ENCODE results near the gene INHBE. TPM values are rescaled to one million over a fixed set of nuclear protein-coding genes. Genes with fewer than 3 reads are reported as not detected.
"Not testable (repeated sequence)": the region's sequence is repeated elsewhere in the genome, so short reads cannot be mapped to it uniquely, and the experiment has no call there.

INHBE gene
- total and polyA plus RNA-seq, 3 experiments from 2014 or later, result 0.38 to 0.61 TPM; not detected in 1

DNA sequence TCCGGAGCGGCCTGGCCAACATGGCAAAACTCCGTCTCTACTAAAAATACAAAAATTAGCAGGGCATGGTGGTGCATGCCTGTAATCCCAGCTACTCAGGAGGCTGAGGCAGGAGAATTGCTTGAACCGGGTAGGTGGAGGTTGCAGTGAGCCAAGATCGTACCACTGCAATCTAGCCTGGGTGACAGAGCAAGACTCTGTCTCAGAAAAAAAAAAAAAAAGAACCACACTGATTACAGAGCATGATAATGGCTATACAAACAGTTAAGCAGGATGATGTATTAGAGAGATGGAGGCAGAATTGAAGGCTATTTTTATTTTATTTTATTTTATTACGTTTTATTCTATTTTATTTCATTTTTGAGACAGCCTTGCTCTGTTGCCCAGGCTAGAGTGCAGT is 10.8 kb upstream of the INHBE start:
- Mint-ChIP-seq H3K27ac (peak overlapping the region in 1 of 8 donors; percentile 74), H3K36me3 (peaks cover 0 to 14% (median 0%) of the 10 kb centered on the region in 3 donors), H3K9me3 (peaks cover 0 to 20% (median 12%) of the 10 kb centered on the region in 5 donors), H3K27me3 (peaks cover 10 to 11% of the 10 kb centered on the region in 2 donors)
- H3K9me3 ChIP-seq (ENCODE audit: low read length); H3K4me3 Mint-ChIP-seq; DNase-seq; POLR2A ChIA-PET; H3K4me1 ChIP-seq (ENCODE audit: insufficient read depth, low read length); H3K27me3 ChIP-seq (ENCODE audit: insufficient read depth, low read length, poor library complexity, severe bottlenecking); H3K4me1 Mint-ChIP-seq; H3K4me3 ChIP-seq (ENCODE audit: low read length); H3K27ac ChIP-seq (ENCODE audit: low read depth, low read length); H3K36me3 ChIP-seq (ENCODE audit: insufficient read depth, low read length): not testable (repeated sequence)
- CTCF ChIA-PET, result interaction anchor here (0.8 to 2.2 kb wide), 3 partner anchors 14 to 205 kb away, joined by 3 to 6 read pairs (median 4); no protein-coding TSS in a partner anchor

GRCh38 chr12:57444744-57445143 is 10.4 kb upstream of the INHBE start:
- H3K9me3 Mint-ChIP-seq, result peaks cover 0 to 20% (median 12%) of the 10 kb centered on the region in 5 donors
- no peak overlapping the region for H3K4me3 Mint-ChIP-seq

DNA sequence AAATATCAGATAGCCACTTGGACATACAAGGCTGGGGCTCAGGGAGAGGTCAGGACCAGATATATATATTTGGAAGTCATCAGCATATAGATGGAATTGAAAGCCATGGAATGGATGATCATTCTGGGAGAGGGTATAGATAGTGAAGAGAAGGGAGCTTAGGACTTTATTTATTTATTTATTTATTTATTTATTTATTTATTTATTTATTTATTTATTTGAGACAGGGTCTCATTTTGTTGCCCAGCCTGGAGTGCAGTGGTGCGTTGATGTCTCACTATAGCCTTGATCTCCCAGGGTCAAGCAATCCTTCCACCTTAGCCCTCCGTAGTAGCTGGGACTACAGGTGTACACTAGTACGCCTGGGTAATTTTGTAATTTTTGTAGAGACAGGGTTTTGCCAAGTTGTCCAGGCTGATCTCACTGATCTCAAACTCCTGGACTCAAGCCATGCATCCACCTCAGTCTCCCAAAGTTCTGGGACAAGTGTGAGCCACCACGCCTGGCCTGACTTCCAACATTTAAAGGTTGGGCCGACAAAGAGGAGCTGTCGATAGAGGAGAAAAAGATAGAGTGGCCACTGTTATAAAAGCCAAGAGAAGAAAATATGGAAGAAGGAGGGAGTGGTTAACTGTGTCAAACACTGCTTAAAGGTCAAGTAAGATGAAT is 8.7 kb upstream of the INHBE start:
- Histone ChIP-seq H3K27me3 (ENCODE audit: insufficient read depth, low read length, poor library complexity, severe bottlenecking) (no peaks in the 10 kb centered on the region), H3K4me1 (ENCODE audit: insufficient read depth, low read length) (no peaks in the 10 kb centered on the region), H3K9me3 (ENCODE audit: low read length) (no peaks in the 10 kb centered on the region), H3K4me3 (ENCODE audit: low read length) (no peak overlapping the region), H3K27ac (ENCODE audit: low read depth, low read length) (no peak overlapping the region), H3K36me3 (ENCODE audit: insufficient read depth, low read length) (no peaks in the 10 kb centered on the region)
- ChIA-PET CTCF (interaction anchor here (0.8 to 1.6 kb wide), 2 partner anchors 9 to 16 kb away, joined by 3 read pairs; partner anchors contain the start of gene INHBE), POLR2A (no interaction called here)
- DNase-seq, result no peak
- Mint-ChIP-seq H3K27ac (peak overlapping the region in 1 of 8 donors; percentile 26), H3K4me1 (no peaks in the 10 kb centered on the region), H3K36me3 (peaks cover 0 to 9% (median 0%) of the 10 kb centered on the region in 3 donors), H3K9me3 (peaks cover 0 to 10% (median 9%) of the 10 kb centered on the region in 5 donors), H3K4me3 (no peak overlapping the region), H3K27me3 (peaks cover 6 to 7% of the 10 kb centered on the region in 2 donors)

More at GRCh38 chr12:57444744-57445143, 10.4 kb upstream of the INHBE start:
- Histone ChIP-seq H3K27ac (ENCODE audit: low read depth, low read length) (no peak overlapping the region), H3K9me3 (ENCODE audit: low read length) (no peaks in the 10 kb centered on the region), H3K36me3 (ENCODE audit: insufficient read depth, low read length) (no peaks in the 10 kb centered on the region), H3K4me3 (ENCODE audit: low read length) (no peak overlapping the region), H3K27me3 (ENCODE audit: insufficient read depth, low read length, poor library complexity, severe bottlenecking) (no peaks in the 10 kb centered on the region), H3K4me1 (ENCODE audit: insufficient read depth, low read length) (no peaks in the 10 kb centered on the region)
- POLR2A ChIA-PET, result no interaction called here
- DNase-seq, result peak in 1 of 5 donors; percentile 10
- Mint-ChIP-seq H3K27me3 (peaks cover 10 to 11% of the 10 kb centered on the region in 2 donors), H3K4me1 (no peaks in the 10 kb centered on the region), H3K27ac (peak overlapping the region in 1 of 8 donors; percentile 26), H3K36me3 (peaks cover 0 to 14% (median 0%) of the 10 kb centered on the region in 3 donors)
- CTCF ChIA-PET, result interaction anchor here (0.8 to 2.2 kb wide), 3 partner anchors 14 to 205 kb away, joined by 3 to 6 read pairs (median 4); no protein-coding TSS in a partner anchor

DNA sequence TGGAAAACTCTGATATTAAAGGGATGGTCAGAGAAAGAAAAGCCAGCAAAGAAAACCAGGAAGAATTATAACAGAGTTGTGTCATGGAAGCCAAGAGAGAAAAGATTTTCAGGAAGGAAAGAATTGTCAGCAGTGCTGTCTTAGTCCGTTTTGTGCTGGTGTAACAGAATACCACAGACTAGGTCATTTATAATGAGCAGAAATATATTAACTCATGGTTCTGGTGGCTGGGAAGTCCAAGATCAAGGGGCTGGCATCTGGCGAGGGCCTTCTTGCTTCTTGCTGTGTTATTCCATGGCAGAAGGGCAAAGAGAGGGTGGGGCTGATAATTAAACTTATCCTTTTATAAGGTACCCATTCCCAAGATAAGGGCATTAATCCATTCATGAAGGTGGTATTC is 6.4 kb upstream of the INHBE start:
- H3K4me1 ChIP-seq (ENCODE audit: insufficient read depth, low read length), result no peaks in the 10 kb centered on the region
- H3K36me3 ChIP-seq (ENCODE audit: insufficient read depth, low read length), result no peaks in the 10 kb centered on the region
- H3K4me3 Mint-ChIP-seq, result no peak overlapping the region
- DNase-seq, result no peak
- peak overlapping the region in 1 of 8 donors; percentile 39 for H3K27ac Mint-ChIP-seq
- no peaks in the 10 kb centered on the region for H3K4me1 Mint-ChIP-seq
- POLR2A ChIA-PET, result interaction anchor here (0.6 kb wide), 1 partner anchor 11 kb away, joined by 3 read pairs; no protein-coding TSS in a partner anchor
- CTCF ChIA-PET, result interaction anchor here (3.5 kb wide), 1 partner anchor 10 kb away, joined by 19 read pairs; the partner anchor contains the start of gene GLI1
- H3K27me3 ChIP-seq (ENCODE audit: insufficient read depth, low read length, poor library complexity, severe bottlenecking), result no peaks in the 10 kb centered on the region
- no peaks in the 10 kb centered on the region for H3K9me3 Mint-ChIP-seq
- H3K4me3 ChIP-seq (ENCODE audit: low read length), result no peak overlapping the region
- no peaks in the 10 kb centered on the region for H3K36me3 Mint-ChIP-seq
- no peak overlapping the region for H3K27ac ChIP-seq (ENCODE audit: low read depth, low read length)
- H3K27me3 Mint-ChIP-seq, result peaks cover 0 to 3% of the 10 kb centered on the region in 2 donors
- H3K9me3 ChIP-seq (ENCODE audit: low read length), result no peaks in the 10 kb centered on the region

GRCh38 chr12:57449375-57449774 is 5.7 kb upstream of the INHBE start:
- DNase-seq, result no peak
- ChIA-PET POLR2A (no interaction called here), CTCF (interaction anchor here (3.5 kb wide), 1 partner anchor 9 kb away, joined by 19 read pairs; the partner anchor contains the start of gene GLI1)
- Mint-ChIP-seq H3K4me1 (no peaks in the 10 kb centered on the region), H3K9me3 (no peaks in the 10 kb centered on the region), H3K27ac (peak overlapping the region in 2 of 8 donors; percentile 46 to 56), H3K36me3 (no peaks in the 10 kb centered on the region), H3K27me3 (peaks cover 0 to 3% of the 10 kb centered on the region in 2 donors), H3K4me3 (no peak overlapping the region)
- no peak overlapping the region for H3K4me3 ChIP-seq (ENCODE audit: low read length)
- no peak overlapping the region for H3K27ac ChIP-seq (ENCODE audit: low read depth, low read length)
- no peaks in the 10 kb centered on the region for H3K36me3 ChIP-seq (ENCODE audit: insufficient read depth, low read length)
- no peaks in the 10 kb centered on the region for H3K9me3 ChIP-seq (ENCODE audit: low read length)
- no peaks in the 10 kb centered on the region for H3K4me1 ChIP-seq (ENCODE audit: insufficient read depth, low read length)
- no peaks in the 10 kb centered on the region for H3K27me3 ChIP-seq (ENCODE audit: insufficient read depth, low read length, poor library complexity, severe bottlenecking)

GRCh38 chr12:57450057-57450456 is 5.0 kb upstream of the INHBE start:
- no peaks in the 10 kb centered on the region for H3K36me3 Mint-ChIP-seq
- H3K9me3 ChIP-seq (ENCODE audit: low read length), result no peaks in the 10 kb centered on the region
- no peaks in the 10 kb centered on the region for H3K4me1 ChIP-seq (ENCODE audit: insufficient read depth, low read length)
- H3K27me3 ChIP-seq (ENCODE audit: insufficient read depth, low read length, poor library complexity, severe bottlenecking), result no peaks in the 10 kb centered on the region
- no peak overlapping the region for H3K27ac ChIP-seq (ENCODE audit: low read depth, low read length)
- no peaks in the 10 kb centered on the region for H3K9me3 Mint-ChIP-seq
- no peak for DNase-seq
- no peaks in the 10 kb centered on the region for H3K4me1 Mint-ChIP-seq
- H3K27me3 Mint-ChIP-seq, result peaks cover 0 to 3% of the 10 kb centered on the region in 2 donors
- CTCF ChIA-PET, result interaction anchor here (1.1 to 3.5 kb wide), 2 partner anchors 8 to 27 kb away, joined by 3 to 19 read pairs; partner anchors contain the start of gene GLI1
- H3K4me3 Mint-ChIP-seq, result no peak overlapping the region
- no peak overlapping the region for H3K27ac Mint-ChIP-seq
- POLR2A ChIA-PET, result no interaction called here
- no peaks in the 10 kb centered on the region for H3K36me3 ChIP-seq (ENCODE audit: insufficient read depth, low read length)
- H3K4me3 ChIP-seq (ENCODE audit: low read length), result no peak overlapping the region

- Mint-ChIP-seq H3K9me3 (no peaks in the 10 kb centered on the region), H3K36me3 (no peaks in the 10 kb centered on the region), H3K4me1 (peaks cover 3 to 8% (median 5%) of the 10 kb centered on the region in 3 donors), H3K27ac (no peak overlapping the region), H3K4me3 (no peak overlapping the region), H3K27me3 (peaks cover 3% of the 10 kb centered on the region in 2 donors)
- no peak for DNase-seq
- Histone ChIP-seq H3K36me3 (ENCODE audit: insufficient read depth, low read length) (no peaks in the 10 kb centered on the region), H3K4me3 (ENCODE audit: low read length) (no peak overlapping the region), H3K9me3 (ENCODE audit: low read length) (no peaks in the 10 kb centered on the region), H3K27me3 (ENCODE audit: insufficient read depth, low read length, poor library complexity, severe bottlenecking) (no peaks in the 10 kb centered on the region), H3K27ac (ENCODE audit: low read depth, low read length) (no peak overlapping the region), H3K4me1 (ENCODE audit: insufficient read depth, low read length) (no peaks in the 10 kb centered on the region)
- CTCF ChIA-PET, result interaction anchor here (0.7 to 2.5 kb wide), 5 partner anchors 10 to 212 kb away, joined by 3 to 9 read pairs (median 3); partner anchors contain the start of gene INHBC
- POLR2A ChIA-PET, result no interaction called here
These were observed 3.8 kb upstream of the INHBE start for GRCh38 chr12:57451233-57451778.

Data from CD8-positive, alpha-beta memory T cell (primary cell).